Transverse colon (tissue), 4 donors: Measurements from ENCODE around the gene RAPGEF5. TPM values are rescaled to one million over a fixed set of nuclear protein-coding genes. Genes with fewer than 3 reads are reported as not detected.
A peak's percentile ranks its signal among the peaks of the same experiment; 100 is the strongest.

ENCODE experiments used
- DNase-seq: peaks from one replicate; pipeline ENCODE4 v3.0.0-alpha.2; 2019
- H3K27ac ChIP-seq, 4 donors: fragments of 200-600 bp; sonication (generic); 2 replicates each; pipeline ENCODE4 v1.5.1; 2016 to 2018; ENCODE audit warnings: inconsistent platforms in 4 of 4
- H3K27me3 ChIP-seq: fragments of 200-600 bp; sonication (generic); 2 replicates; pipeline ENCODE4 v1.5.1; 2017; ENCODE audit warnings: inconsistent platforms
- H3K36me3 ChIP-seq, 4 donors: fragments of 200-600 bp; sonication (generic); 2 replicates each; pipeline ENCODE4 v1.5.1; 2017 to 2019; ENCODE audit warnings: inconsistent platforms in 4 of 4
- H3K4me1 ChIP-seq, 4 donors: fragments of 200-600 bp; sonication (generic); 2 replicates each; pipeline ENCODE4 v1.5.1; 2017 to 2020; ENCODE audit warnings: inconsistent platforms in 4 of 4
- H3K4me3 ChIP-seq, 4 donors: fragments of 200-600 bp; sonication (generic); 1 replicate in 1 of 4; 2 replicates in 3 of 4; pipeline versions ENCODE4 v1.5.1 to v1.6.1; 2017 to 2019; ENCODE audit warnings: inconsistent platforms in 4 of 4
- H3K9me3 ChIP-seq, 2 donors: fragments of 200-600 bp; sonication (generic); 2 replicates each; pipeline ENCODE4 v1.5.1; 2017 to 2019; ENCODE audit warnings: inconsistent platforms in 2 of 2
- CTCF ChIP-seq, 5 experiments: fragments of 200-600 bp in 3 of 5; fragments of 450-650 bp in 2 of 5; sonication (generic) in 3 of 5; IDR thresholded peaks; 1 replicate in 2 of 5; 2 replicates in 3 of 5; pipeline ENCODE4 v1.5.1; 2016 to 2017; ENCODE audit warnings: antibody characterized with exemption in 5 of 5, inconsistent platforms in 3 of 5, mild to moderate bottlenecking in 2 of 5, moderate library complexity in 1 of 5
- EP300 ChIP-seq: sonication (generic); formaldehyde crosslinking; IDR thresholded peaks from one replicate; pipeline ENCODE4 v1.6.1; 2017; ENCODE audit warnings: antibody characterized with exemption, low read depth
- POLR2A ChIP-seq: fragments of 450-650 bp; IDR thresholded peaks from one replicate; pipeline ENCODE4 v1.6.1; 2016; ENCODE audit warnings: antibody characterized with exemption, mild to moderate bottlenecking, moderate library complexity
- POLR2AphosphoS5 ChIP-seq, 3 donors: sonication (generic); formaldehyde crosslinking; IDR thresholded peaks; one replicate each; pipeline ENCODE4 v1.6.1; 2016; ENCODE audit warnings: antibody characterized with exemption in 3 of 3
- WGBS, 2 donors: methylation state at CpG; one replicate each; pipeline ENCODE4 v1.1.5; 2018; ENCODE audit warnings: low coverage in 1 of 2; 5-methylcytosine and 5-hydroxymethylcytosine counted together
- in situ Hi-C, 4 donors: fragments of 200-750 bp; cut with MboI; loops; one replicate each; pipeline versions ENCODE4 v1.15.0 to v1.15.1; 2017; ENCODE audit warnings: low sequenced_read_pairs in 3 of 4, low pct_ligation_motif_present in 1 of 4, low pct_unique_long_range_greater_than_20kb in 1 of 4
- intact Hi-C: fragments of 100-400 bp; cut with DNase I; formaldehyde crosslinking; loops from one replicate; pipeline ENCODE4 v1.15.1; 2023; ENCODE audit warnings: low total_unique reads
- total RNA-seq, 4 donors: library from RNA; depleted of rRNA; stranded (reverse); fragments of >200 nt; gene quantifications; one replicate each; pipeline ENCODE4 v1.1.0, GENCODE V29; 2016

The RAPGEF5 gene
- total RNA-seq, 4 donors from 2014 or later = 82.3 to 112 (median 100) TPM

GRCh38 chr7:22393913-22394729, 37.2 kb upstream of the RAPGEF5 start:
- Histone ChIP-seq H3K36me3 (no peaks in the 10 kb centered on the region), H3K4me1 (peaks cover 0 to 5% (median 2%) of the 10 kb centered on the region in 4 donors), H3K9me3 (no peaks in the 10 kb centered on the region), H3K4me3 (no peak overlapping the region), H3K27me3 (no peaks in the 10 kb centered on the region), H3K27ac (peak overlapping the region in 1 of 4 donors; percentile 9)
- in situ Hi-C loops = no loop called here
- intact Hi-C loops = no loop called here
- no peak for DNase-seq
- no peak for TF ChIP-seq EP300
- WGBS, 2 donors = 46 to 59% methylated on average over 6 to 13 of the region's 13 CpGs

GRCh38 chr7:22390516-22390915, 33.6 kb upstream of the RAPGEF5 start:
- no peaks in the 10 kb centered on the region for H3K36me3 ChIP-seq
- H3K27ac ChIP-seq = no peak overlapping the region
- no peaks in the 10 kb centered on the region for H3K27me3 ChIP-seq
- TF ChIP-seq POLR2A = no peak
- no peak for TF ChIP-seq CTCF (IDR thresholded peaks at IDR 0.05)
- TF ChIP-seq POLR2AphosphoS5 (IDR thresholded peaks at IDR 0.05) = no peak
- TF ChIP-seq EP300 = no peak
- intact Hi-C loops = loop anchor here (1.0 kb wide), 1 partner anchor 20 kb away; no protein-coding TSS in a partner anchor
- peaks cover 0 to 5% (median 2%) of the 10 kb centered on the region in 4 donors for H3K4me1 ChIP-seq
- no peak for DNase-seq
- no peaks in the 10 kb centered on the region for H3K9me3 ChIP-seq
- no peak overlapping the region for H3K4me3 ChIP-seq
- WGBS, 2 donors = 63% methylated on average over 1 of the region's 1 CpG; no CpG with 5 or more reads in 1 of the 2 donors
- in situ Hi-C loops = no loop called here

- no peaks in the 10 kb centered on the region for H3K27me3 ChIP-seq
- no peaks in the 10 kb centered on the region for H3K36me3 ChIP-seq
- intact Hi-C loops = loop anchor here (1.0 kb wide), 1 partner anchor 20 kb away; no protein-coding TSS in a partner anchor
- H3K9me3 ChIP-seq = no peaks in the 10 kb centered on the region
- H3K4me1 ChIP-seq = peaks cover 0 to 5% (median 2%) of the 10 kb centered on the region in 4 donors
- WGBS, 2 donors = 88 to 100% methylated on average over 1 to 2 of the region's 2 CpGs
- H3K27ac ChIP-seq = no peak overlapping the region
- no peak for DNase-seq
- TF ChIP-seq CTCF (IDR thresholded peaks at IDR 0.05) = no peak
- no peak for TF ChIP-seq POLR2A
- no peak for TF ChIP-seq POLR2AphosphoS5 (IDR thresholded peaks at IDR 0.05)
- no peak for TF ChIP-seq EP300
- H3K4me3 ChIP-seq = no peak overlapping the region
- in situ Hi-C loops = no loop called here
Observed at GRCh38 chr7:22389892-22390291, 32.9 kb upstream of the RAPGEF5 start.

GRCh38 chr7:22387583-22387982, 30.6 kb upstream of the RAPGEF5 start:
- in situ Hi-C loops = no loop called here
- no peak overlapping the region for H3K27ac ChIP-seq
- H3K27me3 ChIP-seq = no peaks in the 10 kb centered on the region
- DNase-seq = no peak
- H3K4me1 ChIP-seq = no peaks in the 10 kb centered on the region
- no peaks in the 10 kb centered on the region for H3K9me3 ChIP-seq
- no peak for TF ChIP-seq EP300
- no peak for TF ChIP-seq CTCF (IDR thresholded peaks at IDR 0.05)
- TF ChIP-seq POLR2AphosphoS5 (IDR thresholded peaks at IDR 0.05) = no peak
- no peak for TF ChIP-seq POLR2A
- intact Hi-C loops = no loop called here
- 65 to 73% methylated on average over 4 of the region's 4 CpGs for WGBS, 2 donors
- H3K4me3 ChIP-seq = no peak overlapping the region
- no peaks in the 10 kb centered on the region for H3K36me3 ChIP-seq
